DND-41 (cell line): ENCODE results near the gene HNRNPA2B1.

ENCODE experiments used
- EZH2 ChIP-seq: IDR thresholded peaks from 3 replicates; pipeline ENCODE4 v1.6.1; 2012; ENCODE audit warnings: borderline replicate concordance, low read depth, mild to moderate bottlenecking, moderate library complexity, low read length, inconsistent platforms; ENCODE audit not compliant: severe bottlenecking
- TF ChIP-seq, protein P1 (sequence below): IDR thresholded peaks from 2 replicates; pipeline ENCODE4 v1.5.1; 2012; ENCODE audit warnings: borderline replicate concordance, low read length, moderate library complexity, mild to moderate bottlenecking; ENCODE audit not compliant: poor library complexity, severe bottlenecking; ENCODE audit errors: extremely low read depth

DNA sequence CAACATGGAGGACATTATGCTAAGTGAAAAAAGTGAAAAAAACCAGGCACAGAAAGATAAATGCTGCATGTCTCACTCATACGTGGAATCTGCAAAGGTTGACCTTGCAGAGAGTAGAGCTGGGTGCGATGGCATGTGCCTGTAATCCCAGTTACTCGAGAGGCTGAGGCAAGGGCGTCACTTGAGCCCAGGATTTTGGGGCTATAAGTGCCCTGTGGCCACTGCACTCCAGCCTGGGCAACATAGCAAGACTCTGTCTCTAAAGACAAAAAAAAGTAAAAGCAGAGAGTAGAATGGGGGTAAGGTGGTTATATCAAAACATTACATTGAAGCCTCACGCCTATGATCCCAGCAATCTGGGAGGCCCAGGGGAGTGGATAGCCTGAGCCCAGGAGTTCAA lies 23.8 kb upstream of the HNRNPA2B1 start:
- no peak for TF ChIP-seq EZH2
- TF ChIP-seq, protein P1, sequence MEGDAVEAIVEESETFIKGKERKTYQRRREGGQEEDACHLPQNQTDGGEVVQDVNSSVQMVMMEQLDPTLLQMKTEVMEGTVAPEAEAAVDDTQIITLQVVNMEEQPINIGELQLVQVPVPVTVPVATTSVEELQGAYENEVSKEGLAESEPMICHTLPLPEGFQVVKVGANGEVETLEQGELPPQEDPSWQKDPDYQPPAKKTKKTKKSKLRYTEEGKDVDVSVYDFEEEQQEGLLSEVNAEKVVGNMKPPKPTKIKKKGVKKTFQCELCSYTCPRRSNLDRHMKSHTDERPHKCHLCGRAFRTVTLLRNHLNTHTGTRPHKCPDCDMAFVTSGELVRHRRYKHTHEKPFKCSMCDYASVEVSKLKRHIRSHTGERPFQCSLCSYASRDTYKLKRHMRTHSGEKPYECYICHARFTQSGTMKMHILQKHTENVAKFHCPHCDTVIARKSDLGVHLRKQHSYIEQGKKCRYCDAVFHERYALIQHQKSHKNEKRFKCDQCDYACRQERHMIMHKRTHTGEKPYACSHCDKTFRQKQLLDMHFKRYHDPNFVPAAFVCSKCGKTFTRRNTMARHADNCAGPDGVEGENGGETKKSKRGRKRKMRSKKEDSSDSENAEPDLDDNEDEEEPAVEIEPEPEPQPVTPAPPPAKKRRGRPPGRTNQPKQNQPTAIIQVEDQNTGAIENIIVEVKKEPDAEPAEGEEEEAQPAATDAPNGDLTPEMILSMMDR: no peak
